Omental fat pad (tissue), 4 donors: Measurements from ENCODE around the gene OR1K1. TPM values are rescaled to one million over a fixed set of nuclear protein-coding genes. Genes with fewer than 3 reads are reported as not detected.
"Not testable (repeated sequence)": the region's sequence is repeated elsewhere in the genome, so short reads cannot be mapped to it uniquely, and the experiment has no call there.

ENCODE experiments used
- ATAC-seq: fragments of 150-250 bp; one replicate; pipeline ENCODE4 v1.9.1; 2016; ENCODE audit warnings: mild to moderate bottlenecking, moderate library complexity; ENCODE audit not compliant: low FRiP score
- DNase-seq: peaks from one replicate; pipeline ENCODE4 v3.0.0-alpha.2; 2019; ENCODE audit warnings: low spot score
- CTCF ChIP-seq, 3 donors: fragments of 450-650 bp; IDR thresholded peaks; one replicate each; pipeline ENCODE4 v1.5.1; 2016 to 2017; ENCODE audit warnings: antibody characterized with exemption in 3 of 3, mild to moderate bottlenecking in 3 of 3, moderate library complexity in 2 of 3
- total RNA-seq, 4 donors: library from RNA; depleted of rRNA; stranded (reverse); fragments of >200 nt; gene quantifications; one replicate each; pipeline ENCODE4 v1.1.0, GENCODE V29; 2016

Gene OR1K1
- total RNA-seq, 4 donors from 2014 or later = not detected

- DNase-seq (no peak), ATAC-seq (no peak)
- no peak for TF ChIP-seq CTCF (IDR thresholded peaks at IDR 0.05)
Measured at GRCh38 chr9:122837266-122837850, 37.4 kb downstream of the OR1K1 start.

DNA sequence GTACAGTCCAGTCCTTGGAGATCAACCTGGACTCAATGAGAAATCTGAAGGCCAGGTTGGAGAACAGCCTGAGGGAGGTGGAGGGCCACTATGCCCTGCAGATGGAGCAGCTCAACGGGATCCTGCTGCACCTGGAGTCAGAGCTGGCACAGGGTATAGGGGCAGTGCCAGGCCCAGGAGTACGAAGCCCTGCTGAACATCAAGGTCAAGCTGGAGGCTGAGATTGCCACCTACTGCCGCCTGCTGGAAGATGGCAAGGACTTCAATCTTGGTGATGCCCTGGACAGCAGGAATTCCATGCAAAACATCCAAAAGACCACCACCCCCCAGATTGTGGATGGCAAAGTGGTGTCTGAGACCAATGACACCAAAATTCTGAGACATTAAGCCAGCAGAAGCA, 38.5 kb downstream of the OR1K1 start:
- not testable (repeated sequence) for DNase-seq, ATAC-seq

GRCh38 chr9:122841501-122841900, 41.6 kb downstream of the OR1K1 start:
- ATAC-seq = no peak

GRCh38 chr9:122844137-122844536, 44.2 kb downstream of the OR1K1 start:
- no peak for ATAC-seq
- DNase-seq = no peak
- TF ChIP-seq CTCF (IDR thresholded peaks at IDR 0.05) = no peak

More at GRCh38 chr9:122841501-122841900, 41.6 kb downstream of the OR1K1 start:
- no peak for DNase-seq
- TF ChIP-seq CTCF (IDR thresholded peaks at IDR 0.05) = no peak

DNA sequence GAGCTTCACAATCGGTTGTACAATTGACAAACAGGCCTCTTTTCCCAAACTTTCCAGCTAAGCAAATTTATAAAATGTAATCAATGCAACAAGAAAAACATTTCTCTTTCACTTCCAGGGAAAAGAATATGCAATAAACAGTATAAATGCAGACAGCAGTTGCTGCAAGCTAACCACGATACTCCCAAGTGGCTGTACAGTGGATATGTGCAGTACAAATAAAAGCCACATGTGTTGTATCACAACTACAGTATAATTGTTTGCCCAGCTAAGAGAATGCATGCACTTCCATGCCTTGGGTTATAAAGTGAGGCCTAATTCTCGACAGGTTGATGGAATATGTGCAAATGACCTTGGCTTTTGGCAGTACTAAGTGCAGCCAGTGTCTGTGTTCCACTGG, 45.2 kb downstream of the OR1K1 start:
- DNase-seq (no peak), ATAC-seq (no peak)
- TF ChIP-seq CTCF (IDR thresholded peaks at IDR 0.05) = no peak

DNA sequence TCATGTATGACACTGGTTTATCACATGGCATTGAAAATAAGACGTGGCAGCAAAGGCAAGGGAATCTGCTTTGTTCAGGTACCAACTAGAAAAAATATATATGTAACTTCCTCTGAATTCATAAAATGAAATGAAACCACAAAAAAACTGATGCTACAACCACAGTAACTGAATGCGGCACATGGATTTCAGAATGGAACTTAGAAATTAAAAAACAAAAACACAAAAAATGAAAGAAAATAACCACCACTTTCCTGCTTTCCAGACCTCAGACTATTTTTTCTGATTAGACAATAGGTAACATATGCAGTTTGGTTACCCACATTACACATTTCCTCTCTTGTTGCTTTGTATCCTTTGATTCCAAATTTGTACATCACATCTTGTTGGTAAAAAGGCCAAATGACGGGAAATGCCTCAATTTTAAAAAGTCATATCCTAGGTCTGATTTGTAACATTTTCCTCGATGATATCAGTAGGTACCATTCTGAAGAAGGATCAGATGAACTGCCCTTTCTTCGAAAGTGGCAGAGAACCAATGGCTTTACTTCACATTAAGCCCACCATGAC, 46.5 kb downstream of the OR1K1 start:
- DNase-seq = no peak
- ATAC-seq = no peak
- no peak for TF ChIP-seq CTCF (IDR thresholded peaks at IDR 0.05)

DNA sequence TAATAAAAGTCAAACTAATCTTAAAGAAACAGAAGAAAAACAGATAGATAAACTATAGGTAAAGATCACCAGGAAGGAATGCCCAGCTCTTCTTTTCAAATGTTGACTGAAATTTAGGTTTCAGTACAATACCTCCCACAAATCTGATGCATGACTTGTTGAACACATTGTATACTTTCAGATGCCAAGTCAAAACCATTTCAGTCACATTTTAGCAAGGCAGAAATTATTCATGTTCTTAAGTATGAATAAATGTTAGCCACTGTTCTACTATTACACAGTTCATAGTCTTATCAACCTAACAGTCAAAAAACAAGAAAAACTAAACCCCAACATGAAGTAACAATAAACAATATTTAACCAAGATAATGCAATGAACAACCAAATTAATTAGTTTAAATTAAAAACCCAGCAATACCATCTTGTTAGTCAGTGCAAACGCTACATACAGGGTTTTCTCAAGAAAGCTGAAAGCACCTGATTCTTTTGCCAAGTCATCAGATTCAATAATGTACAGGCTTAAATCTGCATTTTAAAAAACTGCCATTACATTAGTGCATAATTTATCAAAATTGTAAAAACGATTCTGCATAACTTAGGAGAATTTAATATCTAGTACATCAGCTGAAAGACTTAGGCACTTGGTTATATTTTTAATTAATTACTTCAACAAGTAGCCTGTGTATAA, 48.5 kb downstream of the OR1K1 start:
- TF ChIP-seq CTCF (IDR thresholded peaks at IDR 0.05) = no peak
- no peak for DNase-seq
- no peak for ATAC-seq

Other genes starting within 250 kb of the OR1K1 start
- gene OR1N2, start 247.0 kb upstream of the OR1K1 start, total RNA-seq = under 1 TPM in 1 of 4 donors, not detected in 3; 0.48 TPM
- gene OR1L8, start 216.7 kb upstream of the OR1K1 start, total RNA-seq = not detected
- gene OR1Q1, start 185.4 kb upstream of the OR1K1 start, total RNA-seq = not detected
- not detected for gene OR1B1, start 142.5 kb upstream of the OR1K1 start, total RNA-seq
- gene OR1L1, start 138.4 kb upstream of the OR1K1 start, total RNA-seq = not detected
- gene OR1L3, start 125.0 kb upstream of the OR1K1 start, total RNA-seq = not detected
- gene OR1L4, start 76.1 kb upstream of the OR1K1 start, total RNA-seq = not detected
- not detected for gene OR1L6, start 57.8 kb upstream of the OR1K1 start, total RNA-seq
- not detected for gene OR5C1, start 11.2 kb upstream of the OR1K1 start, total RNA-seq
- gene PDCL, start 28.5 kb downstream of the OR1K1 start, total RNA-seq = 10 to 100 TPM; 10.8 to 23.5 (median 13.7) TPM
- 10 to 100 TPM; 30.5 to 63.5 (median 41.3) TPM for gene RC3H2, start 105.2 kb downstream of the OR1K1 start, total RNA-seq
- gene ZBTB6, start 113.2 kb downstream of the OR1K1 start, total RNA-seq = 10 to 100 TPM in 1 of 4 donors, 1 to 10 TPM in 3; 4.7 to 11.5 (median 7.2) TPM
- 1 to 10 TPM; 3.1 to 7.3 (median 3.6) TPM for gene ZBTB26, start 131.4 kb downstream of the OR1K1 start, total RNA-seq
- gene RABGAP1, start 140.9 kb downstream of the OR1K1 start, total RNA-seq = 10 to 100 TPM; 38.3 to 78.3 (median 48.5) TPM
- gene GPR21, start 233.5 kb downstream of the OR1K1 start, total RNA-seq = 1 to 10 TPM in 2 of 4 donors, not detected in 2; 1.7 to 2.3 TPM